ENCODE results near the gene STK10. TPM values are rescaled to one million over a fixed set of nuclear protein-coding genes. Genes with fewer than 3 reads are reported as not detected.
"Not testable (repeated sequence)": the region's sequence is repeated elsewhere in the genome, so short reads cannot be mapped to it uniquely, and the experiment has no call there.

Gene STK10
- total RNA-seq, 2 donors from 2014 or later = 126 to 134 TPM

GRCh38 chr5:172151661-172152210 lies 36.3 kb downstream of the STK10 start:
- DNase-seq (no peak), ATAC-seq (replicated peaks in 1 of 2) (no peak)
- Mint-ChIP-seq H3K4me1 (ENCODE audit: low read depth) (peaks cover 69% of the 10 kb centered on the region), H3K27me3 (ENCODE audit: low read depth) (no peaks in the 10 kb centered on the region), H3K36me3 (ENCODE audit: insufficient read depth in 2 of 2) (peaks cover 17 to 24% of the 10 kb centered on the region in 2 donors), H3K27ac (peak overlapping the region; percentile 68), H3K4me3 (peak overlapping the region; percentile 65 to 71), H3K9me3 (no peaks in the 10 kb centered on the region)

- peaks cover 63% of the 10 kb centered on the region for H3K4me1 Mint-ChIP-seq (ENCODE audit: low read depth)
- H3K36me3 Mint-ChIP-seq (ENCODE audit: insufficient read depth in 2 of 2) = peaks cover 14 to 24% of the 10 kb centered on the region in 2 donors
- DNase-seq (peak in 1 of 2 donors; percentile 37), ATAC-seq (replicated peaks in 1 of 2) (peak; percentile 58 to 65)
- H3K27me3 Mint-ChIP-seq (ENCODE audit: low read depth) = no peaks in the 10 kb centered on the region
- H3K4me3 Mint-ChIP-seq = peak overlapping the region; percentile 65 to 71
- peak overlapping the region; percentile 91 for H3K27ac Mint-ChIP-seq
- no peaks in the 10 kb centered on the region for H3K9me3 Mint-ChIP-seq
These were observed 37.3 kb downstream of the STK10 start for GRCh38 chr5:172150514-172151425.

- ATAC-seq (replicated peaks in 1 of 2); H3K4me3 Mint-ChIP-seq; H3K27me3 Mint-ChIP-seq (ENCODE audit: low read depth); DNase-seq; H3K9me3 Mint-ChIP-seq: not testable (repeated sequence)
- Mint-ChIP-seq H3K4me1 (ENCODE audit: low read depth) (peaks cover 57% of the 10 kb centered on the region), H3K36me3 (ENCODE audit: insufficient read depth in 2 of 2) (peaks cover 12 to 20% of the 10 kb centered on the region in 2 donors), H3K27ac (peak overlapping the region; percentile 15)
These were observed 38.5 kb downstream of the STK10 start for GRCh38 chr5:172149481-172149880.

GRCh38 chr5:172149073-172149472 lies 39.0 kb downstream of the STK10 start:
- peaks cover 57% of the 10 kb centered on the region for H3K4me1 Mint-ChIP-seq (ENCODE audit: low read depth)
- ATAC-seq (replicated peaks in 1 of 2) (no peak), DNase-seq (no peak)
- H3K36me3 Mint-ChIP-seq (ENCODE audit: insufficient read depth in 2 of 2) = peaks cover 10 to 17% of the 10 kb centered on the region in 2 donors
- no peaks in the 10 kb centered on the region for H3K9me3 Mint-ChIP-seq
- H3K4me3 Mint-ChIP-seq = no peak overlapping the region
- no peaks in the 10 kb centered on the region for H3K27me3 Mint-ChIP-seq (ENCODE audit: low read depth)
- peak overlapping the region; percentile 15 for H3K27ac Mint-ChIP-seq

- H3K4me3 Mint-ChIP-seq = no peak overlapping the region
- DNase-seq (no peak), ATAC-seq (replicated peaks in 1 of 2) (no peak)
- H3K4me1 Mint-ChIP-seq (ENCODE audit: low read depth) = peaks cover 59% of the 10 kb centered on the region
- H3K27me3 Mint-ChIP-seq (ENCODE audit: low read depth) = no peaks in the 10 kb centered on the region
- peaks cover 10 to 13% of the 10 kb centered on the region in 2 donors for H3K36me3 Mint-ChIP-seq (ENCODE audit: insufficient read depth in 2 of 2)
- peak overlapping the region; percentile 93 for H3K27ac Mint-ChIP-seq
- H3K9me3 Mint-ChIP-seq = no peaks in the 10 kb centered on the region
These were observed 39.6 kb downstream of the STK10 start for GRCh38 chr5:172148381-172148780.

GRCh38 chr5:172147857-172148256 lies 40.2 kb downstream of the STK10 start:
- DNase-seq (no peak), ATAC-seq (replicated peaks in 1 of 2) (peak in 1 of 2 donors; percentile 55)
- H3K27ac Mint-ChIP-seq = peak overlapping the region; percentile 93
- no peak overlapping the region for H3K4me3 Mint-ChIP-seq
- H3K9me3 Mint-ChIP-seq = no peaks in the 10 kb centered on the region
- H3K4me1 Mint-ChIP-seq (ENCODE audit: low read depth) = peaks cover 64% of the 10 kb centered on the region
- peaks cover 10% of the 10 kb centered on the region in 2 donors for H3K36me3 Mint-ChIP-seq (ENCODE audit: insufficient read depth in 2 of 2)
- H3K27me3 Mint-ChIP-seq (ENCODE audit: low read depth) = no peaks in the 10 kb centered on the region

- peak overlapping the region; percentile 93 for H3K27ac Mint-ChIP-seq
These were observed 41.3 kb downstream of the STK10 start for GRCh38 chr5:172146748-172147092.

GRCh38 chr5:172145870-172146747 lies 41.9 kb downstream of the STK10 start:
- H3K27ac Mint-ChIP-seq = peak overlapping the region; percentile 75
- no peak for DNase-seq
- no peak for ATAC-seq (replicated peaks in 1 of 2)
- no peak overlapping the region for H3K4me3 Mint-ChIP-seq
- peaks cover 5% of the 10 kb centered on the region in 2 donors for H3K36me3 Mint-ChIP-seq (ENCODE audit: insufficient read depth in 2 of 2)
- no peaks in the 10 kb centered on the region for H3K9me3 Mint-ChIP-seq
- H3K4me1 Mint-ChIP-seq (ENCODE audit: low read depth) = peaks cover 61% of the 10 kb centered on the region
- no peaks in the 10 kb centered on the region for H3K27me3 Mint-ChIP-seq (ENCODE audit: low read depth)

More at GRCh38 chr5:172146748-172147092, 41.3 kb downstream of the STK10 start:
- no peak for DNase-seq
- no peak overlapping the region for H3K4me3 Mint-ChIP-seq
- H3K27me3 Mint-ChIP-seq (ENCODE audit: low read depth) = no peaks in the 10 kb centered on the region
- peaks cover 64% of the 10 kb centered on the region for H3K4me1 Mint-ChIP-seq (ENCODE audit: low read depth)
- no peaks in the 10 kb centered on the region for H3K9me3 Mint-ChIP-seq
- ATAC-seq (replicated peaks in 1 of 2) = no peak
- peaks cover 6% of the 10 kb centered on the region in 2 donors for H3K36me3 Mint-ChIP-seq (ENCODE audit: insufficient read depth in 2 of 2)

- no peak for ATAC-seq (replicated peaks in 1 of 2)
- H3K4me1 Mint-ChIP-seq (ENCODE audit: low read depth) = peaks cover 60% of the 10 kb centered on the region
- H3K4me3 Mint-ChIP-seq = no peak overlapping the region
- peak overlapping the region; percentile 6 for H3K27ac Mint-ChIP-seq
- H3K36me3 Mint-ChIP-seq (ENCODE audit: insufficient read depth in 2 of 2) = peaks cover 2 to 5% of the 10 kb centered on the region in 2 donors
- no peak for DNase-seq
- no peaks in the 10 kb centered on the region for H3K27me3 Mint-ChIP-seq (ENCODE audit: low read depth)
- no peaks in the 10 kb centered on the region for H3K9me3 Mint-ChIP-seq
These were observed 42.8 kb downstream of the STK10 start for GRCh38 chr5:172144931-172145869.

- Mint-ChIP-seq H3K4me3 (no peak overlapping the region), H3K27me3 (ENCODE audit: low read depth) (no peaks in the 10 kb centered on the region), H3K4me1 (ENCODE audit: low read depth) (peaks cover 64% of the 10 kb centered on the region), H3K9me3 (no peaks in the 10 kb centered on the region), H3K27ac (no peak overlapping the region), H3K36me3 (ENCODE audit: insufficient read depth in 2 of 2) (peaks cover 3 to 8% of the 10 kb centered on the region in 2 donors)
- ATAC-seq (replicated peaks in 1 of 2) = no peak
- no peak for DNase-seq
These were observed 43.7 kb downstream of the STK10 start for GRCh38 chr5:172144291-172144815.

- DNase-seq = no peak
- peaks cover 5 to 12% of the 10 kb centered on the region in 2 donors for H3K36me3 Mint-ChIP-seq (ENCODE audit: insufficient read depth in 2 of 2)
- H3K9me3 Mint-ChIP-seq = no peaks in the 10 kb centered on the region
- ATAC-seq (replicated peaks in 1 of 2) = no peak
- peaks cover 64% of the 10 kb centered on the region for H3K4me1 Mint-ChIP-seq (ENCODE audit: low read depth)
- H3K27ac Mint-ChIP-seq = peak overlapping the region; percentile 72
- H3K4me3 Mint-ChIP-seq = no peak overlapping the region
- H3K27me3 Mint-ChIP-seq (ENCODE audit: low read depth) = no peaks in the 10 kb centered on the region
These were observed 44.1 kb downstream of the STK10 start for GRCh38 chr5:172143875-172144274.

Data from activated T-cell treated with anti-CD3 and anti-CD28 coated beads, Interleukin-2, amount 50 U/mL, for 72 hours (primary cell).